ENCODE data around the gene GADD45A.

Gene GADD45A

GRCh38 chr1:67690018-67690363 is 5.0 kb downstream of the GADD45A start:
- DNase-seq = no peak

DNA sequence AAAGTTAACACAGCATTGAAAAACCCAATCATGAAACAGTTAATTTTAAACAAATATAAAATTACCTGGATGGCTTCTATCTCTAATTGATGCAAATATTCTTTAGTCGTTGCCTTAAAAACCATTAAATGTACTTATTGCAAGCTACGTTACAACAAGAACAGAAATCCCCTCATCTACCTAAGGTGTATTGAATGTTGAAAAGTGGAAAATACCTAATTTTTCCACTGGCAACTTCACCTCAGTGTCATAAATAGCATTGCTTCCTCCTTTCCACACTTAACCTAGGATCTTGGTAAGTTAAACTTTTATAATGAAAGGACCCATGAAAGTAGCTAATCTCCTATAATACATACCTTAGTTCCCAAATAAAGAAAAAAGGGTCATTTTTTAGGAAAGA is 5.4 kb downstream of the GADD45A start:
- no peak for DNase-seq

DNA sequence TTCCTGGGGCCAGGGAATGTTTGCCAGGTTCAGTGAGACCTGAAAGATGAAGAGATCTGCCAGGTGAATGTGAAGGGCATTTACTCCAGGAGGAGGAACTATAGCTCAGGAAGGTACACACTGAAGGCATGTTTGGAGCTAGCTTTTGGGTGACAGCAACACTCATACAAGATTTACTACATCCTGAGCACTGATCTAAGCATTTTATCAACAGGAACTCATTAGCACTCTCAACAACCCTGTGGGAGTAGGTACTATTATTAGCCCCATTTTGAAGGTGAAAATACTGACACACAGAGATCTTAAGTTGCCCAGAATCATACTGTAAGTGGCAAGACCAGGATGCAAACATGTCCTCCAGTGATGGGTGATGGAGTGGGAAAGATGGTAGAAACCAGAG is 6.7 kb downstream of the GADD45A start:
- no peak for DNase-seq

GRCh38 chr1:67695963-67696362 is 11.0 kb downstream of the GADD45A start:
- DNase-seq = no peak

DNA sequence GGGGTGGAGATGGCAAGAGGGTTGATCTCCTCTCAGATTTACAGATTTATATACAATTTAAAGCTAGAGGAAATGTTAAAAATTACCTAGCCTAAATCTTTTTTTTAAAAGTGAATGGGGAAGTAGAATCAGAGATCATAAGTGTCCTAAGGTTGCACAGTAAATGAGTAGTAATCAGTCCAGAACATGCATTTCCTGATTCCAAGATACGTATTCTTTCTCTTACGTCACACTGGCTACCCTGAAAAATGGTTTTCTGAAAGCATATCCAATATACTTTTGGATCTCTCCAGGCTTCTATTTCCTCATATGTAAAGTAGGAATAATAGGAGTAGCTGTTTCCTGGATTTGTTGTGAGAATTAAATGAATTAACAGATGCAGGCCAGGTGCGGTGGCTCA is 11.7 kb downstream of the GADD45A start:
- DNase-seq = no peak

- no peak for DNase-seq
These were observed 15.2 kb downstream of the GADD45A start for GRCh38 chr1:67700220-67700619.

GRCh38 chr1:67700692-67701410 is 15.8 kb downstream of the GADD45A start:
- DNase-seq = no peak

DNA sequence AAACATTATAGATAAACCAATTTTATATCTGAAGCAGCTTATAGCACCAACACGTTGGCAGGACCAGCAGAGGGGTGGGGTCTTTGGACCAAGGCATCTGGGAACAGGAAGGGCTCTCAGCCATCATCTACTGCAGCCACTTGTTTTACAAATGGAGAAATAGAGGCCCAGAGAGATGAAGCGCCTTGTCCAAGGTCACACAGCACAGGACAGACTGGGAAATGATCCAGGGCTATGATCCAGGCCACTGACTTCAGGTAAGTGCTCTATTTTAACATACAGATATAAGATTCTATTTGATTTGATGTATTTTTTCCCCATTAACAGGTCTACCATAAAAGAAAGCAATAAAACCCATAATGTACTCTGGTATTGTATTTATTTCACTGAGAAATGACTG is 16.9 kb downstream of the GADD45A start:
- no peak for DNase-seq

GRCh38 chr1:67704351-67704750 is 19.4 kb downstream of the GADD45A start:
- no peak for DNase-seq

DNA sequence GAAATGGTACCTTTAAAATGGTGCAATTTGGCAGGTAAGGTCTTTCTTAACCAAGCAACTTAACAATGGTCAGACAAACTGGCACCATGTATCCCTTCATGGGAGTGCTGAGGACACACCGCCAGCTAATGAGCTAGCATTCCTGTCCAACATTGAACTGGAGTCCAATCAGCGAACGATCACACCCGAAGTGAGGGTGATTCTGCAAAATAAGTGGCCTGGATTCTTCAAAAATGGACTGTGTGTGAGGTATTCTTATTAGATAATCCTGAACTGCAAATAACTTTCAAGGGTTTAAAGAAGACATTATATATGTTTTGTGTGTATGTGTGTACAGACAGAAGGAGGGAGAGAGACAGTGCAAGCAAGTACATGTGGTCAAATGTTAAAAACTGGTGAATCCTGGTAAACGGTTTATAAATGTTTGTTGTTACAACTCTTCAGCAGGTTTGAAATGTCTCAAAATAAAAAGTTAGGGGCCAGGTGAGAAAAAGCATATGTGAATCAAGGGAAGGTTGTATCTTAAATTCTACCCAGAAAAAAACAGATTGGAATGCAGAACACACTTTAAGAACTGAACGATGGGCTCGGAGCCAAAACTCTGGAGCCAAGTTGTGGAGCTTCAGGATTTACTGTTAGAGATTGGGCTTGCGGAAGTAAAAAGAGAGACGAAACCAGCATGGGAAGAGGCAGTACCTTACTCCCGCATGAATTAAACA is 20.9 kb downstream of the GADD45A start:
- DNase-seq = no peak

DNA sequence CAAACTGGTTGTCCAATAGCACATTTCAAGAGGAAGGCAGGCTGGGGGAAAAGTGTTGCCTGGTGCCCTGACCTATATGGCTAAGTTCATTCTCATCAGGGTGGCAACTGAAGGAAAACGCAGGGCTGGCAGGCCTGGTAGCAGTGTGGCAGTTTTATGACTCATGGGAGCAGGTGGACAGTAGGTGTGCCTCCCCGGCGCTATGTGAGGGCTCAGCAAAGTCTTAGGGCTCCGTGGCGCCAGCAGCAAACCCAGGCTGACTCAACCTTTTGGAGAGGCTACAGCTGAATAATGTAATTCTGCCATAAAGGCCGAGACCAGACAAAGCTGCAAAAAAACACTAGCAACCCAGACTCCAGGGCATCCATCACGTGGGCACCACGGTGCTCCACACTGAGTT is 23.6 kb downstream of the GADD45A start:
- no peak for DNase-seq

DNA sequence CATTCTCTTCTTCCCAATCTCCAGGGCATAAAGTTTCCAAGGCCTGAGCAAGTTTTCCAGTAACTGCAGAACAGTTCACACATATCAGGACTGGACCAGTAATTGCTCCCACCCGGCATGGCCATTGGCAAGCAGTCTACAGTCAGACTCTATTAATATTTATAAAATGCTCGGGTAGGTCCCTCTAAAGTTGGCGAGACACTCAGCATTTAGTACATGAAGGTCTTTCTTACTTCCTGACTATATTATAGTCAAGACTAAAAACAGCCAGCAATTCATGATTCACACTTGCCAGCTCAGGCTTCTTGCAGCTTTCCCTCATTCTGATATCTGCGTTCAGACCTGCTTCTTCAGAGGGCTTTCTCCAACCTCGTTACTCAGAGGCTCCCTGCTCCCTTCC is 25.4 kb downstream of the GADD45A start:
- DNase-seq = no peak

DNA sequence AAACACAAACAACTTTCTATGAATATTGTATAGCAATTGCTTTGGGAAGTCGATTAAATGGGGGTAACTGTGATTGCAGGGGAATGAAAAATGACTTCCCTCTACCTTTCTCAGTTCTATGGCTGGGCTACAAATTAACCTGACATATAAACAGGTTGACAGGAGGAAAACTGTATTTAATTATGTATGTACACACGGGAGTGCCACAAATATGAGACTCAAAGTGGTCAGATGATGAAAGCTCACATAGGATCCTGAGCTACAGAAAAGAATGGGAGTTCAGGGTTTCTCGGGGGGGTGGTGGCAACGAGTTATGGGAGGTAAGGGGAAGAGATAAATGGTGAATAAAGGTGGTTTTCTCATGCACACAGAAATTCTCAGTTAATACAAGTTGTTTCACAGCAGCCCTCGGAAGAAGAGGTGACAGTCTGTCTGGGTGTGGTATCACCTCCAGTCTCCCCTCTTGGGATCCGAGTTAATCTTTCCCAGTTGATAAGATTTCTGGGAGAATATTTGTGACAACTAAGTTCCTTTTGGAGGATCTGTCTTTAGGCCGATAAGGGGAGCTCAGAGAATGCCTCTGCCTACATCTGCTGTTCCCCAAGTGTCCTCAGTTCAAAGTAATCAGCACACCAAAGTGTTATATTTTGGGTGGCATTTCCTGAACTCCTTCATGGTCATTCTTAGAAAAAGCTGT is 26.3 kb downstream of the GADD45A start:
- no peak for DNase-seq

GRCh38 chr1:67711855-67712212 is 26.8 kb downstream of the GADD45A start:
- DNase-seq = no peak

- no peak for DNase-seq
These were observed 28.3 kb downstream of the GADD45A start for GRCh38 chr1:67713057-67713846.

DNA sequence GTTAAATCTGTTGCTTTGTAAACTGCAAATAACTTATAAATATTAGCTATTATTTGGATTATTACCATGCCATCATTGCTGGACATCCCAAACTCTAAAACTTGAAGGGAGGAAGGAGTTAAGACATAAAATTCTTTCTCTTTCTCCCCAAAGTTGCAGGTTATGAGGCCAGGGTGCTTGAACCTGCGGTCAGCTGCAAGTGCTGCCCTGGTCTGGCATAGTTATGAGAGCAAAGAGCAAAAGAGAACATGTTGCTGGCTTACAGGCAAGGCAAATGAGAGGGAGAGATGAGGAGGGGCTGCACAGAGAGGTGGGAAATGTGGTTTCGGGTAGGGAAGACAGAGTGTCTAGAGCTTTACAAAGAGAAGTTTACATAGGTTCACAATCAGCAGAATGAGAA is 30.8 kb downstream of the GADD45A start:
- no peak for DNase-seq

DNA sequence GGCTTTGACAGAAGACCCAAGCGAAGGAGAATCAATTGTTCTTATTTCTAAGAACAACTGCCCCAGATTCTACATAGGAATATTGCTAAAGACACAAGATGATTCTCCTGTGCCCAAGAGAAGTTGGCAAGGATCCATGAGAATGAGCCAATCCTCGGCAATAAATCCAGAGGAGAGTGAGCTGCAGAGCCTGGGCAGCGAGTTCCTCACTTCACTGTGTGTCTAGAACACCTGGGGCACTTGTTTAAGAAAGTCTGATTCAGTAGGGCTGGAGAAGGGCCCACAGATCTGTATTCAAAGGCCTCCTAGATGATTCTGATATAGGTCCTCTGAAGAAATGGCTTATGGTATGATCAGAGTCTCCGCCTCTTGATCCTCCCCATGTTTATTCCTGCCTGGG is 31.8 kb downstream of the GADD45A start:
- DNase-seq = no peak

DNA sequence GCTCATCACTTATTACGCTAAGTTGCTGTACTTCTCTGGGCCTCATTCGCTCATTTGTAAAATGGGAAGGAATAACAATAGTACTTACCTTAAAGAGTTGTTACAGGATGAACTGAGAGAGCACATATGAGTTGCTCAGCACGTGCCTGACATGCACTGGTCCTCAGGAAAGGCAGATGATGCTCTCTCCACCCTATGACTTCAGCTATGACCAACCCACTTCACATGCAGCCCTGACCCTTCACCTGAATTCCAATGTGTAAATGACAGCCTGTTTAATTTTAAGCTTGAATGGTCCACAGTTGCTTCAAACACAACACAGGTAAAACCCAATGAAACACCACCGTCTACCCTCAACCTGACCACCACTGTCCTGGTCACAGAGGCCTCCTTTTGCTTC is 32.9 kb downstream of the GADD45A start:
- no peak for DNase-seq

DNA sequence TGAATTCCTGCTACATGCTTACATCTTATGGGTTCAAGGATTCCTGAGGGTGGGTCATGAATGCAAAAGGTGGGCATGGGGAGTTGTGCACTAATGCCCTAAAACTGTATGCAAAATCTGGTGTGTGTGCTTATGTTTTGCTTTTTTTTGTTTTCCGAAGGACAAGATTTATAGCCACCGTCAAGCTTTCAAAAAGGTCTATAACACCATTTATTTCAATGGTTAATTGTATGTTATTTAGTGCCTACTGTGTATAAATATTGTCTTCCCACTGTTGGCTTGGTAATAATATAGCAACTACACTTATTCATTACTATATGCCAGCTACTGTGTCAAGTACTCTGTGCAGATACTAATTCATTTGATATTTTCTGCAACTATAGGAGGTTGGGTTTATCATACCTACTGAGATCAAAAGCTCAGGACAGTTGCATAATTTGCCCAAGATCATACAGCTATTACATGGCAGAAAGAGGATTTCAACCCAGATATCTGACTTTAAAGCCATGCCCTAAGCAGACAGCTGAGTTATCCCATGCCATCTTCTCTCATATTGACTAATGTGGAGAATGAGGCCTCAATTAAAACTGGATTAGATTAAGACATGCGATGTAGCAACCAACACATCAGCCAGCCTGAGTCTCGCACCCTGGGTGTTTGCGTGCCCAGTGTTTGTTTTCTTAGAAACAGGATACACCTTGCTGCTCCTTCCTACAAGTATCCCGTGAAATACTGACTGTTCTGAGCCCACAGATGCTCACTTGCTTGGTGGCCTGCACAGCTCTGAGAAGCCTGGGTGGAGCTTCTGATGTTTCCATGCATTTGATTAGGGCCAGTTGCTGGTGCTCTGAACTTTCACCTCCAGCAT is 34.6 kb downstream of the GADD45A start:
- DNase-seq = no peak

GRCh38 chr1:67721112-67721511 is 36.1 kb downstream of the GADD45A start:
- DNase-seq = no peak

GRCh38 chr1:67721650-67722291 is 36.8 kb downstream of the GADD45A start:
- DNase-seq = no peak
